ENCODE data around the gene CD22.

DNA sequence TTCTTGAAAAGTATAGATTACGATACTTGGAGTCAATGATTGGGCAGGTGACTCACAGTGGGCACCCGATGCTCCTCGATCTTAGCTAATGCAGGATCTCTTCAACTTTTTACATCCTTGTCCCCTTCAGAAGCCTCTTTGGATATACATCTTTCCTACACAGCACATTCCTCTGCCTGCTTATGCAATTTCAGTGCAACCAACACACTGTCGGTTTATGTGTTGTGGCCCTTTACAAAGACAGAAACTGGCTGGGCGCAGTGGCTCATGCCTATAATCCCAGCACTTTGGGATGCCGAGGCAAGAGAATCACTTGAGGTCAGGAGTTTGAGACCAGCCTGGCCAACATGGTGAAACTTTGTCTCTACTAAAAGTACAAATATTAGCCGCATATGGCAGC is 44.5 kb downstream of the CD22 start:
- TF ChIP-seq EP300 (IDR thresholded peaks at IDR 0.05) (no peak), CTCF (IDR thresholded peaks at IDR 0.05) (no peak)

All from gastroesophageal sphincter (tissue), 3 donors.